ENCODE data around the gene WDR7.

Gene WDR7

GRCh38 chr18:57052173-57052572 lies 401.0 kb downstream of the WDR7 start:
- no peak for DNase-seq

GRCh38 chr18:57052759-57053158 lies 401.6 kb downstream of the WDR7 start:
- DNase-seq, result no peak

- no peak for DNase-seq
These were observed 403.7 kb downstream of the WDR7 start for GRCh38 chr18:57054891-57055290.

- no peak for DNase-seq
These were observed 406.7 kb downstream of the WDR7 start for GRCh38 chr18:57057890-57058289.

GRCh38 chr18:57058734-57059133 lies 407.6 kb downstream of the WDR7 start:
- no peak for DNase-seq

- DNase-seq, result no peak
These were observed 408.2 kb downstream of the WDR7 start for GRCh38 chr18:57059366-57059765.

- DNase-seq, result no peak
These were observed 409.7 kb downstream of the WDR7 start for GRCh38 chr18:57060814-57061213.

GRCh38 chr18:57062178-57062577 lies 411.0 kb downstream of the WDR7 start:
- DNase-seq, result no peak

- no peak for DNase-seq
These were observed 411.7 kb downstream of the WDR7 start for GRCh38 chr18:57062844-57063243.

GRCh38 chr18:57063601-57064103 lies 412.5 kb downstream of the WDR7 start:
- DNase-seq, result no peak

- DNase-seq, result no peak
These were observed 422.5 kb downstream of the WDR7 start for GRCh38 chr18:57073501-57074187.

- DNase-seq, result no peak
These were observed 424.7 kb downstream of the WDR7 start for GRCh38 chr18:57075716-57076400.

- DNase-seq, result no peak
These were observed 426.0 kb downstream of the WDR7 start for GRCh38 chr18:57077005-57077765.

- peak; percentile 50 for DNase-seq
These were observed 426.8 kb downstream of the WDR7 start for GRCh38 chr18:57077786-57078552.

- DNase-seq, result no peak
These were observed 427.5 kb downstream of the WDR7 start for GRCh38 chr18:57078614-57079013.

- no peak for DNase-seq
These were observed 429.3 kb downstream of the WDR7 start for GRCh38 chr18:57080479-57080878.

GRCh38 chr18:57081899-57082298 lies 430.7 kb downstream of the WDR7 start:
- DNase-seq, result no peak

- DNase-seq, result no peak
These were observed 432.3 kb downstream of the WDR7 start for GRCh38 chr18:57083485-57083884.

GRCh38 chr18:57084331-57085271 lies 433.4 kb downstream of the WDR7 start:
- DNase-seq, result no peak

GRCh38 chr18:57085371-57085770 lies 434.2 kb downstream of the WDR7 start:
- no peak for DNase-seq

GRCh38 chr18:57086163-57086562 lies 435.0 kb downstream of the WDR7 start:
- DNase-seq, result no peak
